Middle frontal gyrus (tissue), 1 donor: ENCODE measurements around the gene NSD2.
"Not testable (repeated sequence)": the region's sequence is repeated elsewhere in the genome, so short reads cannot be mapped to it uniquely, and the experiment has no call there.

Experiments used
- DNase-seq: peaks from one replicate; pipeline ENCODE4 v3.0.0-alpha.2; 2015; ENCODE audit warnings: low spot score; ENCODE audit errors: extremely low spot score

Gene NSD2

DNA sequence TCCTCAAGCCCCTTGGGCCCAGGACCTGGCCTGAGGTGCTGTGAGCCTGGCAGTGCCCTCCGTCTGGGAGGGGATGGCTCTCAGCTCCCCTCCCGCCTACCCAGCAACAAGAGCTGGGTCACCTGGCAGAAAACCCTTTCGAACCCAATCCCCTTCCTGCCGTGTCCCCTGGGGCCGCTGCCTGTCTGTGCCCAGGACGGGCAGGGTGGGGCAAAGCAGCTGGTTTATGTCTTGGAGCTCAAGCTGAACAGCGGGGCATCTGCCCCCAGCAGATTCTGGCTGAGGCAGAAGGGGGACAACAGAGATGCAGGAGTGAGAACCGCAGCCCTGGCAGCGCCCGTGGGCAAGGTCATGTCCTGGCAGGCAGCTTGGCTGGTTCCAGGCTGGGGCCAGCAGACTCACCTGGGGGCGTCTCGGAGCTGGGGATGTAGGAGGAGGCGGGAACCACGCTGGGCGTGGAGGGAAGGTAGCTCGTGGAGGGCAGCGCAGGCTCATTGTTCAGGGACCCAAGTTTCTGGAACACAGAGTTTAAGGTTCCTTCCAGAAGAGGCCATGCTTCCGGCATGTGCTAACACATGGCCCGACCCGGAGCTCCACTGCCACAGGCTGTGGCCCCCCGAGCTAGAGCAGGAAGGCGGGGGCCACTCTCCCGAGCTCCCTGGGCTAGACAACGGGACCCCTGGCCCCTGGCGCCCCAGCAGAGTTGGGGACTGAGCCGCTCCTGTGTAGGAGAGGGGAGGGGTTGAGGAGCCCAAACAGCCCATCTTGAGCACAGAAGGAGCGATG lies 113.4 kb downstream of the NSD2 start:
- DNase-seq, result no peak

DNA sequence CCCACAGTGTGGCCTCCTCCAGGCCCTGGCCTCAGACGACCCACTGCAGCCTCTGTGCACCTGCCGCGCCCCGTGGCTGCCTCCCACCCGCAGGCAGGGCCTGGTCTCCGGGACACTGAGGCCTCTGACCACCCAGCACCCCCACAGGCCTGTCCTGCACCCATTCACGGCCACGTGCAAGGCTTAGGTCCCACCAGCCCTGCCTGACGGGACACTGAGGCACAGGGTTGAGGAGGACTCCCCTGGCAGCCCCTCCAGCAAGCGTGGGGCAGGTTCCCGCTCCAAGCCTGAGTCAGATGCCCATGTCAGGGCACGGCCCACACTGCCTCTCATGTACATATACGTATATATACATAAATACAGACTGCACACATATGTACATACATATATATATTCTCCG lies 114.1 kb downstream of the NSD2 start:
- DNase-seq, result no peak

DNA sequence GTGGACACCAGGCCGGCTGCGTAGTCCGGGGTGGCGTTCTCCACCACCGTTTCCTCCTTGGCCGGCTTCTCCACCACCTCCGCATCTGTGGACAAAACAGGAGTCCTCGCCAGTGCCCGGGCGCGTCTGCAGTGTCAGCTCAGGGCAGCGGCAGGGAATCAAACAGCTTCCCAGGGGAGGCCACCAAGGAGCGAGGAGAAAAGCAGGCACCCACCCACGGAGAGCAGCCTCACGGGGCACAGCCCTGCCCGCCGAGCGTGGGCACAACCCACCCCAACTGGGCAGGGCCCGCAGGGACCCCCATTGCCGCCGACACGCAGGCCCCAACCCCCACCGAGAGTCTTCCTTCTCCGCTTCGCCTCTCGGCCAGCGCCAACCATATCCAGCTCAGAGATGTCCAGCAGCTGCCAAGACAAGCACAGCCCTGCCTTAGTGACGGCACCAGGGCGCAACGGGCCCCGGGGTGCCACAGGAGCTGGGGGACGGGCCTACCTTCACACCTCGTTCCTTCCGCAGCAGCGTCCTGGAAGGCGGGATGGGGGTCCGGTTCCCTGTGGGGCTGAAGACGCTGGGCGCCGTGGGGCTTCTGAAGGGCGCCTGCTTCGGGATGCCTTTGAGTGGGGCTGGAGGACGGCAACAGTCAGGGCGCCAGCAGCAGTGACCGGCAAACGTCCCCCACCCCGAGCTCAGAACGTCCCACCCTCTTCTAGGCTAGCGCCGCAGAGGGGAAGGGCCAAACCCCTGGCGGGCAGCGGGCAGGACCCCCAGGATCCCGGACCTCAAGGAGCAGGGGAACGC lies 114.8 kb downstream of the NSD2 start:
- DNase-seq, result no peak

DNA sequence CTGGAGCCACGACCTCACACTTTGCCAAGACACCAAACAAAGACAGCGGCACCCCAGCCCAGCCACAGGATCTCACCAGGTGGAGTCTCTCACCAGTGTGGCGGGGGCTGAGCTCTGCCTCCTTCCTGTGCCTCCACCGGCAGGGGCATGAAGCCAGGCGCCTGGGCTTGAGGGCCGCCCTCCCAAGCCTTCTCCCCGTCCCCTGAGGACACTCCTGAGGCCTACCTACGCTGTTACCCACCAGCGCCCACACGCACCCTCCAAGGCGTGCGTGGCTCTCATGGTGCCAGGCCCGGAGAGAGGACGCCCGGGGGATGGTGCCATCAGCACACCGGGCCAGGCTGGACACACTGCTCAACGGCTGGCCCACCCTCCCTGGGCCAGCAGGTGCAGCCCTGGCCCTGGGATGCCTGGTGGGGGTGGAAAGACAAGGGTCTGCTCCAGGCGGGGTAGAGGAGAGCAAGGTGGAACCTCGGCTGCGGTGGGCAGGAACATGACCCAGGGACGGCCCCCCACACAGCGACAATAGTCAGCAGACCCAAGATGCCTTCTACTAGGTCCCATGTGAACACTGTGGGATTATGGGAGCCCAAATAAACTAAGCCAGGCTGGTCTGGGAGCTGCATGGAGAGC lies 115.5 kb downstream of the NSD2 start:
- no peak for DNase-seq

DNA sequence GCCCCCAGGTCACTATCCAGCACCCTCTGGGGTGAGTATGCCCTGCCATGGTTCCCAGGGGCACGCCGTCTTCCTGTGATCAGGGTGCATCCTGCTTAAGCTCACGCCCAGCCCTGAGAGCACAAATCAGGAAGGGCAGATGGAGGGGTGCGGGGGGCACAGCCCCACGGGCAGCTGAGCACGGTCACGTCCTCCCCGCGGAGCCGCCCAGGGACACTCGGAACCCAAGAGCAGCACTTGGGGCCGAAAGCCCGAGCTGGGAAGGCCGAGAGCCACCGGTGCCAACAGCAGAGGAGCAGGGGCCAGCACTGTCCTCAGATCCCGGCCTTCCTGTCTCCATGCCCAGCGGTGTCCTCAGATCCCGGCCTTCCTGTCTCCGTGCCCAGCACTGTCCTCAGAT lies 116.1 kb downstream of the NSD2 start:
- no peak for DNase-seq

DNA sequence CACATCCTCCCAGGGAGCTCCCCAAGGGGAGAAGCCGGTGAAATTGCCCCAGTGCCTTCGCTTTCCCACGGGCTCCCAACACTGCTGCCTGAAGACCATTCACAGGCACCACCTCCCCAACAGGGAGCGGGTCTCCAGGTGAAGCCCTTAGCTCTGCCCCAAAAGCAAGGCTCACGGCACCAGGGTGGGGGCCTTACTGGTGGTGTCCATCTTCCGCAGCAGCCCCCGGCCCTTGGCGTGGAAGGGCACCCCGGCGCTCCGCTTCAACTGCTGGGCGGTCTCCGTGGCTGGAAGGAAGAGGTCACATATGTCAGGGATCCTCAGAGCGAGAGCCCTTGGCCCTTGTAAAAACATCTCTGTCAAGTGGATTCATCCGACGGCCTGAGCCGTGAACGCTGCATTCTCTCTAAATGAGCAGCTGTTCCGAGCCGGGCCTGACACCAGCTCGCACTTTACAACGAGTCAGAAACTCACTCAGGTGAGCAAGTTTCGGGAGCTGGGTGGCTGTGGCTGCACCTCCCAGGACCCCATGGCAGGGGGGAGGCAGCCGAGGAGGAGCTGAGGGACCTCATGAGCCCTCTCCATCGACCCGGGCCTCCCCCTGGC lies 116.6 kb downstream of the NSD2 start:
- no peak for DNase-seq

DNA sequence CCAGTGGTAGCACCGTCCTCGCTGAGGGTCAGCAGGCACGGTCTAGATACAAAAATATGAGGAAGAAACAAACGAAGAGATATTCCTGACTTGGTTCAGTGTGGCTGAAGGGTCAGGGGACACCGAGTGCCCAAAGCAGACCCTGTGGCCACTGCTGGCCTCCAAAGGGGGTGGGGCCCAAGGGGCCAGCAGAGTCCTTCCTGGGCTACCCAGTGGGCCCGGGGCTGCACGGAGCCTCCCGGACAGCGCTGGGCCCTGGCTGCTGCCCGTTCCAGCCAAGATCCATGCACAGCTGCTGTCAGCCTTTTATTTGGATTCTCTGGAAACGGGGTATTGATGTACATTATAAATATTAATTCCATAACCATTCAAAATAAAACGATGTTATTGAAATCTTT lies 117.1 kb downstream of the NSD2 start:
- DNase-seq, result no peak

DNA sequence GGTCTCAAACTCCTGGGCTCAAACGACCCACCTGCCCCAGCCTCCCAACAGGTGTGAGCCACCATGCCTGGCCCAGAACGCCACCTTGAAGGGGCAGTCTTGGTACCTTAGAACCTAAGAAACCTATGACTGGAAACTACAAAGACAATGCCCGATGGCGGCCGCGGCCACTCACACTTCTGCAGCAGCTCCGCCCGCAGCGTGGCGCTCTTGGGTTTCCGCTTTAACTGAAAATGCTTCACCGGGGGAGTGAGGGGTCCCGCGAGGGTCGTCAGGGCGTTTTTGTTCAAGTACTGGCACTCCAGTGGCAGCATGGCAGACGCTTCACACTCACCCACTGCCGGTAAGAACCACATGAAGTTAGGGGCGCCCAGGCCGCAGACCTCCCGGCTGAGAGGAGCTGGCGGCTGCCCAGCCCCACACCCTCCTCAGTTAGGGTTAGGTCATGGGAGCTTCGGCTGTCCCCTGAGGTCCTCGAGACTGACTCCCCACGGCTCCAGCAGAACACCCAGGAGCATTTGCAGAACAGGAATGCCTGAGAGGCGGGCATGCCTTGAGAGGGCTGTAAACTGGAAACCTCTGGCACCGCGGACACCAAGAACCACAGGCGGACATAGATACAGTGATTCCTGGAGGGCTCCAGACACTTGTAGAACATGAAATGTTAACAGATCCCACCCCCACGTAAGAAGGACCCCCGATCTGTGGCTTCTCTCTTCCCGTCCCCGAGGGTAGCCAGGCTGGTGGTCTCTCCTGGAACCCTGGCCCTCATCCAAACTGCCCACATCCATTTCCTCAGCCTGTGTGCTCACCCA lies 118.5 kb downstream of the NSD2 start:
- DNase-seq, result no peak

DNA sequence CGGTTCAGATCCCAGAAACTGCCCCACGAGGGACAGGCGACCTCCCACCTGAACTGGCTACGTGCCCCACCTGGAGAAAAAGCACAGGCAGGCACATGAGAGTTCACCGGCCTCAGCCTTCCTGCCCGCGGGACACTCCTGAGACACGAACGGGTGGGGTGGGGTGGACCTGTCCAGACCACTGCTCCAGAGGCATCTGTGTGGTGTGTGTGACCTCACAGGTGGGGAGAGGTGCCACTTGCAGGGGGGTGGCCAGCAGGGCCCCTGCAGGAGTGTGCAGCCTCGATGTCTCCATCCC lies 119.1 kb downstream of the NSD2 start:
- DNase-seq, result no peak

DNA sequence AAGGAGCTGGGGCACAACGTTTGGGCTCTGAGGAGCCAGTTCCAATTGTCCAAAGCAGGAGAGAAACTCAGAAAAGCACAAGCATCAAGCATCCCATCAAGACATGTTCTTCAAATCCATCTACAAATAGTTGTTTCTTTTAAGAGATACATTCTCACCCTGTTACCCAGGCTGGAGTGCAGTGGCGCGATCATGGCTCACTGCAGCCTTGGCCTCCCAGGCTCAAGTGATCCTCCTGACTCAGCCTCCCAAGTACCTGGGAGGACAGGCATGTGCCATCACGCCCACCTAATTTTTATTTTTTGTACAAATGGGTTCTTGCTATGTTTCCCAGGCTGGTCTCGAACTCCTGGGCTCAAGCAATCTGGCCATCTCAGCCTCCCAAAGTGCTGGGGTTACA lies 119.5 kb downstream of the NSD2 start:
- no peak for DNase-seq

DNA sequence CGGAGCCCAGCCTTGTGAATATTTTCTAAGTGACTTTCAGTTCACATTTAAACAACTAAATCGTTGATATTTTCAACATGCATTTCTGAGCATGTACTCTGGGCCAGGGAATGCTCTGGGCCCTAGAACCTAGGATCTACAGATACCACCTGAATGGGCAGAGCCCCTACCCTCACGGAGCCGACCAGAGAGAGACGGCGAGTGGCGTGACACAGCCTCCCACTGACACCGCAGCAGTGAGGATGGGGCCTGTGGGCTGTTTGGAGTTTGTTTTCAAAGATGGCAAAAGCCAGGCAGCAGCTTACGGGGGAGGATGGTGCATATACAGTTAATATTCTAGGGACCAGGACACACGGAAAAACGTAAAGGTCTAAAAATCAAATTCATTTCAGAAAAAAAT lies 119.9 kb downstream of the NSD2 start:
- DNase-seq, result no peak

DNA sequence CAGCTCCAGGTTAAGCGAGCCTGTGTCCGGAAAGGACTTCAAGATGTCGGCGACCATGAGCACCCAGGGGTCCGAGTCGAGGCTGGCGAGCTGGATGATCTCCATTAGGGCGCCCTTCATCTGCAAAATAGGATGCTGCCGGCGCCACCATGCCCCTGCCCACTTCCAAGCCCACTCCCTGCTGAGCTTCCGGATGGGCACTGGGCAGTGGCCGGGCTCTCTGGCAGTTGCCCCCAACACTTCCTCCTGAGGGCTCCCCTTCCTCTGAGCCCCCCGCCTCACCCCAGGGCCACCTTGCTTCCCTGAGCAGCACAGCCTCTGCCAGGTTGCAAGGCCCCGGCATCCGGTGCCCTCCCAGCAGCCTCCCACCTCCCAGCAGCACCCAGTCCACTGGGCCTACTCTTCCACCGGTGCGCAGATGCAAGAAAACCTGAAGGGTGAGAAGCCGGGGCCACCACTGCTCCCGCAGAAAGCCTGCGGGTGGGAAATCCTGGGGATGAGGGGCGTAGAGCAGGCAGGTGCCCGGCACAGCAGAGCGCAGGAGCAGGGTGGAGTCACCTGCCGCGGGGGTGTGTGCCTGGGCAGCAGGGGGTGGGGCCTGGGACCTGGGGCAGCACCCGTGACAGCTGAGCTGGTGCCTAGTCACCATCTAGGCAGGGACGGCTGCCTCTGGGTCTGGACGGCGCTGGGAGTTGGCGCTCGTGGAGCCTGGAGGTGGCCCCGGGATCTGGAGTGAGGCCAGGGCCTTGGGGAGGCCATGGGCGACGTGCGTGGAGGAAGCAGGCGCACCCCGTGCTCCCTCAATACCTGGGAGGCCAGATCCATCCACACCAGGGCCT lies 120.6 kb downstream of the NSD2 start:
- no peak for DNase-seq

DNA sequence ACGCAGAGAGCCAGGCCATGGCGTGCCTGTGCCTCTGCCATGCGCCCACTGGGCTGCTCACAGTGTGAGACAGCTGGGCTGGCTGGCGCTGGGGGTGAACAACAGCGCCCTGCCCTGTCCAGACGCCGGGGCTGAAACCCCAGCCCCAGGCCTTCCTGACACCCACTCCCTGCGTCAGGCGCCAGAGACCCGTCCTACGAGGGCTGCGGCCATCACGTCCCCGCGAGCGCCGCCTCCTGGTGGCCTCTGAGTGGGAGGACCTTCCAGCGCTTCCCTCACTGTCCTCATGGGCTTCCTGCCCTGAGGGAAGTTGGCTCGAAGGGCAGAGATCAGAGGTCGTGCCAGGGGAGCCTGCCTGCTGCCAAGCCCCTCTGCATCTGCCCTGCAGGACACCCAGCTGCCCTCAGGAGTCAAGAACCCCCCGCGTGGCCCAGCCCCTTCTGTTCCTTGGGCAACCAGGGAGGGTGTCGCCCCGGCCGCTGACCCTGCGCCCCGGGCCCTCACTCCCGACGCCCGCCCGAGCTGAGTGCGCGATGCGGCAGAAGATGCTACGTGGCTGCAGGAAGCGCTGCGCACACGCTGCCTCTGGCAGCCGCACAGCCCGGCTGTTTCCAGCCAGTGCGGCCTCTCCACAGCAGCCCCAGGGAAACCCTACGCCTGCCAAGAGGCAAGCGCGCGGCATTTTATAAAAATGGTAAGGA lies 121.4 kb downstream of the NSD2 start:
- no peak for DNase-seq

DNA sequence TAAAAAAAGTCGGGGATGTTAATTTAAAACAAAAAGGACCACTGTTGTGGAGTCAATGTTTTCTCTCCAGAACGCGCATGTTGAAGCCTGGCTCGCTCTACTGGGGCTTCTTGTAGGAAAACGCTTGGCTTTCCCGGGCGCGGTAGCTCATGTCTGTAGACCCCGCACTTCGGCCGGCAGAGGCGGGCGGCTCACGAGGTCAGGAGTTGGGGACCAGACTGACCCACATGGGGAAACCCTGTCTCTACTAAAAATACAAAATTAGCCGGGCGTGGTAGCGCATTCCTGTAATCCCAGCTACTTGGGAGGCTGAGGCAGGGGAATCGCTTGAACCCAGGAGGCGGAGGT lies 122.0 kb downstream of the NSD2 start:
- DNase-seq, result no peak

DNA sequence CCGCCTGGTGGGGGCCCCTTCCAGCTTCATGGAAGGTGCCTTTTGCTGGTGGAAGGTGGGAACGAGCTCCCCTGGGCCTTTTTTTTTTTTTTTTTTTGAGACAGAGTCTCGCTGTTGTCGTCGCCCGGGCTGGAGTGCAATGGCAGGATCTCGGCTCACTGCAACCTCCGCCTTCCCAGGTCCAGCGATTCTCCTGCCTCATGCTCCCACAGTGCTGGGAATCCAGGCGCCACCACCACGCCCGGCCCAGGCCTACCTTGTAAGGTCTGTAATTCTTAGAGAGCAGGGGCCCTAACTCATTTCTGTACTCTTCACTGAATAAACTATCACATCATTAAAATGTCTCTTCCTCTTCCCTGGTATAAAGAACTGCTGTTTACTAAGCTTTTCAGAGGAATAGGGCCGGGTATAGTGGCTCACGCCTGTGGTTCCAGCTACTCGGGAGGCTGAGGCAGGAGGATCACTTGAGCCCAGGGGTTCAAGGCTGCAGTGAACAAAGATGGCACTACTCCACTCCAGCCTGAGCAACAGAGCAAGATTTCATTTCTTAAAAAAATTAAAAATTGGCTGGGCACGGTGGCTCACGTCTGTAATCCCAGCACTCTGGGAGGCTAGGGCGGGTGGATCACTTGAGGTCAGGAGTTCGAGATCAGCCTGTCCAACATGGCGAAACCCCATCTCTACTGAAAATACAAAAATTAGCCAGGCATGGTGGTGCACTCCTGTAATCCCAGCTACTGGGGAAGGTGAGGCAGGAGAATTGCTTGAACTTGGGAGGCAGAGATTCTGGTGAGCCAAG lies 122.7 kb downstream of the NSD2 start:
- not testable (repeated sequence) for DNase-seq

DNA sequence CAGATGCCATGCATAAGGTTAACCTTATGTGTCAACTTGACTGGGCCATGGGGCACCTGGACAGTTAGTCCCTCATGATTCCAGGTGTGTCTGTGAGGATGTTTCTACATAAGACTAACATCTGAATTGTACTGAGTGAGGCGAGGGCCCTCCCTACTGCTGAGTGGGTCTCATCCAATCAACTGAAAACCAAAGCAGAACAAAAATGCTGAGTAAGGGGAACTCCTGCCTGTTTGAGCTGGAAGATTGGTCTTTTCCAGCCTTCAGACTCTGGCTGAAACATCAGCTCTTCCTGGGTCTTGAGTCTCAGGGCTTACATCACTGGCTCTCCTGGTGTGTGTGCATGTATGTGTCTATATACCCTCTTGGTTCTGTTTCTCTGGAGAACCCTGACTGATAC lies 123.7 kb downstream of the NSD2 start:
- no peak for DNase-seq

DNA sequence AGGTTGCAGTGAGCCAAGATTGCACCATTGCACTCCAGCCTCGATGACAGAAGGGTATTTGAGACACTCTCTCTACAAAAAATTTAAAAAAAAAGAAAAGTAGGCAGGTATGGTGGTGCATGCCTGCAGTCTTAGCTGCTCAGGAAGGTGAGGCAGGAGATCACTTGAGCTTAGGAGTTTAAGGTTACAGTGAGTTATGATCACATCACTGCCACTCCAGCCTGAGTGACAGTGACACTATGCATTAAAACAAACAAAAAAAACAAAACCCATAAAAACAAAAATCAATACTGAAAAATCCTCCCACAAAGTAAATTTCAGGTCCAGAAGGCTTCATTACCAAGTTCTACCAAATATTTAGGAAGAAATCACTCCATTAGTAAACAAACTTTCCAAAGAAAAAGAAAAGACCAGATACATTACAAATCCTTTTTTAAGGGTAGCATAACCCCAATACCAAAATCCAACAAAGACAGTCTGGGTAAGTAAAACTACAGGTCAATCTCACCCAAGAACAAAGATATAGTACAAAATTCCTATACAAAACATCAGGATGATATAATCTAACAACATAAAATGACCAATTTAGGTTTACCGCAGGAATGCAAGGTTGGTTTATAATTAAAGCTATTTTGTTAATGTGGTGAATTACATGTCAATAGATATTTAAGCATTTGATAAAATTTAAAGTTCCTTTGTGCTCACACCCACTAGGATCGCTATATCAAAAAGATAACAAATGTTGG lies 125.8 kb downstream of the NSD2 start:
- DNase-seq, result no peak

DNA sequence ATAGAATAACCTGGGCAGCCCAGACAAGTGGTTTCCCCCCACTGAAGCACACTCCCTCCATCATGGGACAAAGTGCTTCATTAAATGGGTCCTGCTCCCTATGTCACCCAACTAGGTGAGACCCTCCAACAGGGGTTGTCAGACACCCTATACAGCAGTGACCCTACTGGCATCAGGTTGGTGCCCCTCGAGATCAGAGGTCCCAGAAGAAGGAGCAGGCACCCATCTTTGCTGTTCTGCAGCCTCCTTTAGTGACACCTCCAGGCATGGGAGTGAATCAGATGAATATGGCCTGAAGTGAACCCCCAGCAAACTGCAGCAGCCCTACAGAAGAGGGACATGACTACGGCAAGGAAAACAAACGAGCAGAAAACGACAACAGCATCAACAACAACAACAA lies 126.5 kb downstream of the NSD2 start:
- DNase-seq, result no peak
